GM19468 (cell line): ENCODE measurements around the gene TK2.
"Not testable (repeated sequence)": the region's sequence is repeated elsewhere in the genome, so short reads cannot be mapped to it uniquely, and the experiment has no call there.

Experiments
- ATAC-seq: cut with Tn5 transposase; IDR thresholded peaks from one replicate; pipeline ENCODE4 v1.9.1; 2021; ENCODE audit warnings: mild to moderate bottlenecking, moderate library complexity, moderate number of reproducible peaks; ENCODE audit not compliant: unreplicated experiment; ENCODE audit errors: extremely low read depth

TK2 gene

GRCh38 chr16:66549284-66550131 lies at the start of gene TK2:
Gene TK2 (minus strand): TSS chr16:66550122. CDS start chr16:66550061, 61 bp downstream.
- ATAC-seq = no peak

DNA sequence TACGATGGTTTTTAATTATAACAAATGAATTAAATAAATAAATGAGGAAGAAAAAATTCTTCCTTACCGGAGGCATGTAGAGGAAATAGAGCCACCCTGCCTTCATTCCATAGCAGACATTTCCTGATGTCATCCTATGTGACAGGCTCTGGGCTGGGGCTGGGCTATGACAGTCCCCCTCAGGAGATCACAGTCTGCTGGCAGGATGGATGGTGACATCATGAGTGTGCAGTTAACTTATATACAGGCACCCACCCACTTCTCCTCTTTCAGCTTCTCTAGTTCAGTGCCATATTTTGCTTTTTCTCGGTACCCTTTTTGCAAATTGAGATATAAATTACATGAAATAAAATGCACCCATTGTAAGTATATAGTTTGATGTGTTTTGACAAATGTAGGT lies 48.2 kb upstream of the TK2 start:
- ATAC-seq = no peak

GRCh38 chr16:66596986-66597848 lies 47.3 kb upstream of the TK2 start:
- ATAC-seq = no peak

DNA sequence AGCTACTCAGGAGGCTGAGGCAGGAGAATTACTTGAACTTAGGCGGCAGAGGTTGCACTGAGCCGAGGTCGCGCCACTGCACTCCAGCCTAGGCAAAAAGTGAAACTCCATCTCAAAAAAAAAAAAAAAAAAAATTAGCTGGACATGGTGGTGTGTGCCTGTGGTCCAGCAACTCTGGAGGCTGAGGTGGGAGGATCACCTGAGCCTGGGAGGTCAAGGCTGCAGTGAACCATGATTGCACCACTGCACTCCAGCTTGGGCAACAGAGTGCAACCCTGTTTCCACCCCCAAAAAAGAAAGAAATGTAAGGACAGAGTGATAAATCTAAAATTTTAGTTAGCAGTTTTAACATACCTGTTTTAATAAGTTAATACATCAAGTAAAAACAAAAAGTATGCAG lies 46.6 kb upstream of the TK2 start:
- ATAC-seq = not testable (repeated sequence)

GRCh38 chr16:66594739-66595138 lies 44.8 kb upstream of the TK2 start:
- ATAC-seq = no peak

- no peak for ATAC-seq
Observed at GRCh38 chr16:66592814-66593213, 42.9 kb upstream of the TK2 start.

DNA sequence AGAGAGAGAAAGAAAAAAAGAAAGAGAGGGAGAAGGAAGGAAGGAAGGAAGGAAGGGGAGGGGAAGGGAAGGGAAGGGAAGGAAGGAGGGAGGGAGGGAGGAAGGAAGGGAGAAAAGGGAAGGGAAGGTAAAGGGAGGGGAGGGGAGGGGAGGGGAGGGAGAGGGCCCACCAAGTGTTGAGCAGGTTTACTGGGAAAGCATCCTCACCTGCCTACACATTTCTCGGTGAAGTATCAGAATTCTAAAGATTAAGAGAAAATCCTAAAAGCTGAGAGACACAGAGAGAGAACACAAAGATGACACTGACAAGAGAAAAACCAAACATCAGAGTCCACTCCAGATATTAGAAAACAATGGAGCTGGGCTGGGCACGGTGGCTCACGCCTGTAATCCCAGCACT lies 42.3 kb upstream of the TK2 start:
- no peak for ATAC-seq

DNA sequence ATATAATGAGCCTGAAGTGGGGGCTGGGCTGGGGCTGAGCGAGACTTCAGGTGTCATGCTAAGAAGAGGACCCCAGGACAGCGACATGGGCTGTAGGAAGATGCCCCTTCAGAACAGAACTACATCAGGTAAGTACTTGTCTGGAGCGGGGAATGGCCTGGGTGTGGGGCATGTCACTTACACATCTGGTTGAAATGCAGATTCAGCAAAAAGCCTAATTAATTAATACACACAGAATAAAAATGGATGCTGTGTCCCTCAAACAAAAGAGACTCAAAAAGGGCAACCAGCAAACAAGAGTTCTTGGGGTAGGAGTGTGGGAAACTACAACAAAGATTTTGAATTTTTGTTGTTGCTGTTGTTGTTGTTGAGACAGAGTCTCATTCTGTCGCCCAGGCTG lies 41.1 kb upstream of the TK2 start:
- ATAC-seq = no peak

DNA sequence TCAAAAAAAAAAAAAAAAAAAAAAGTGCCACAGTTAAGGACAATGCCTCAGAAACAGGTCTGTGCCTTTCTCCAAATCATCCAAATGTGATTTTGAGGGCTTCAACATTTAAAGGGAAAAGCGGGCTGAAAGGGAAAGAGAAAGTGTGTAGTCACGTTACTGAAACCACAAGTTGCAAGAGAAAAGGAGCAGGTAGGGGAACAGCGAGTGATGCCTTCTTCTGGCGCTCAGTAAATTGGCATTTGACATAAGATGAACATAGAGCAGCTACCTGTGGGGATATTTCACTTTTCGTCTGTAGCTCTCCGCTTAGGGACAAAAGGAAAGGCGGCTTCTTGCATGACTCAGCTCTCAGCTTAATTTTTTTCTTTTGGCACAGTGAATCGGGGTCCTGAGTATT lies 40.4 kb upstream of the TK2 start:
- ATAC-seq = no peak

DNA sequence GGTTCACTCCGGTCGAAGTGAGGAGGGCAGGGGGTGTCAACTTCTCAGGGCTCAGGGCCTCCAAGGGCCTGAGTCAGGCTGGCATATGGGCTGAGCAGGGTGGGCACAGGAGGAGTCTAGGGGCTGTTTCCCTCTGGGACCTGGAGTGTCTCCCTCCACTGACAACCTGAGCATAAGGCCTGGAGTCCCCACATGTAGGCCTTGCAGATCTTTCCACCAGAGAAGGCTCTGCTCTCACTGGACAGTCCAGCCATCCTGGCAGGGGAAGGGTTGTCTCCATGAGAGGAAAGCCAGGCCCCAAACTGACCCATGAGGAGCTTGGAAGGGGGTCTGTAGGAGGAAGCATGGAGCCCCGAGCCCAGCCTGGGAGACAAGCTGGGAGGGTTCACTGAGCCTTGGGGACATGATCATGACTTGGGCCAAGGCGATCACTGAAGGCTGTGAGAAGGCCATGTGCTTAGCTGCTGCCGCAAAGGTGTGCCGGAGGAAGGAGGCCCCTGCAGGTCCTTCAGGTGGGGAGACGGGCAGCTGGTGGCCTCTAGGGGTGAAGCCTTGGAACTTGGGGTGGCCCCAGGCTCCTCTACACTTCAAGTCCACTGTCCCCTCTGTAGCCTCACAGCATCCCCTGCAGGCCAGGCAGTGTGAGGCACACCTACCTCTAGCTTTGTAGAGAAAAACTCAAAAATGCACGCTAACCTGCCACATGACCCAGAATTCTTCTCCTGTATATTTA lies 39.2 kb upstream of the TK2 start:
- ATAC-seq = no peak

DNA sequence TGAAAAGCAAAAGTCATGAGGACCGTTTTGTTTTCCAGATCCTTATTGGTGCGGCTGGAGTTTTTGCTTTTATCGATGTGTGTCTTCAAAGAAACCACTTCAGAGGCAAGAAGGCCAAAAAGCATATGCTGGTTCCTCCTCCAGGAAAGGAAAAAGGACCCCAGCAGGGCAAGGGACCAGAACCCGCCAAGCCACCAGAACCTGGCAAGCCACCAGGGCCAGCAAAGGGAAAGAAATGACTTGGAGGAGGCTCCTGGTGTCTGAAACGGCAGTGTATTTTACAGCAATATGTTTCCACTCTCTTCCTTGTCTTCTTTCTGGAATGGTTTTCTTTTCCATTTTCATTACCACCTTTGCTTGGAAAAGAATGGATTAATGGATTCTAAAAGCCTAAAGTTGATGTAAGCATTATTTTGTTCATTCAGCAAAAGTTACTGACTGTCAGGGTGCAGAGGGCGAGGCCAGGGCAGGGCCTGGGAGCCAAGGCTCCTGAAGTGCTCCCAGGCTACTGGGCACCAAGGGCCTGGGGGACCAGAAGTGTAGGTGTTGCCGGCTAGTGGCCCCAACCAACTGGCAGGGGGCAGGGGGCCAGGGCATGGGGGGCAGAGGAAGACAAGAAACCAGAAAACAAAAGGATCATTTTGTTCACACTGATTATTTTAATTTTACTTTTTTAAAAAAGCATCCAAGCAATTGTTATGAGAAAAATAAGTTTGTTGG lies 38.1 kb upstream of the TK2 start:
- no peak for ATAC-seq

GRCh38 chr16:66585481-66586239 lies 35.7 kb upstream of the TK2 start:
- ATAC-seq = no peak

- no peak for ATAC-seq
Observed at GRCh38 chr16:66581246-66581952, 31.5 kb upstream of the TK2 start.

DNA sequence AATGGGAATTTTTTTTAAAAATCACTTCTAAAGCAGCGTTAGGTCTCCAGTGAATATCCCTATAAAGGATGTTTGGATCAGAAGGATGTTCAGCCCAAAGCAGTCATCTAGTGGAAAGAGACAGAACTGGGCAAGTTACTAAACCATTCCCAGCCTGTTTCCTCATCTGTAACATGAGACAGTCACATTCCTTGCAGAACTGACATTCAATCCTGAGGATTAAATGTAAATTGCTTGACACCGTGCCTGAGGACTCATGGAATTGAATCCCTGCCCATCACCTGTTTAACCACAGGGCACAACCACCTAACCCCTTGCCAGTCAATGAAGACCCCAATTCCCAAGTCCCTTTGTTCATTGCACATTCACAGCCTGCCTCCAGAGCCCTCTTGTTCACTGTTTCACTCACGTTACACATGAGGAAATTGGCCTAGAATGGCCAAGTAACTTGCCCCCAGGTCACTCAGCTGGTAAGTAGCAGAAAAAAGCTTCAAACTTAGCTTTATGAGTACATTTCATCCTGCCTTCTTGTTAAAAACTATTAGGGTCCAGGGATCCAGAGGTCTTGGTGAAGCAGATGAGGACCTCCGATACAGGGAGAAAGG lies 30.8 kb upstream of the TK2 start:
- no peak for ATAC-seq

GRCh38 chr16:66578651-66579531 lies 29.0 kb upstream of the TK2 start, which contains the start of gene CMTM2:
Gene CMTM2 (plus strand): TSS chr16:66579463. CDS start chr16:66579608, 145 bp downstream.
- ATAC-seq = no peak

GRCh38 chr16:66576296-66576695 lies 26.4 kb upstream of the TK2 start:
- ATAC-seq = no peak

- no peak for ATAC-seq
Observed at GRCh38 chr16:66575060-66575459, 25.1 kb upstream of the TK2 start.
